ENCODE measurements around the gene TMED8. TPM values are rescaled to one million over a fixed set of nuclear protein-coding genes. Genes with fewer than 3 reads are reported as not detected.

TMED8 gene
- total and polyA plus RNA-seq, 10 of the 15 experiments (the other 5 are each of a cell fraction or from before 2014, with no cell fraction given): 7.3 to 39.1 (median 26.1) TPM

GRCh38 chr14:77319422-77319821 lies 57.5 kb downstream of the TMED8 start:
- H3K9ac ChIP-seq (ENCODE audit: control insufficient read depth, insufficient read depth, low read length): no peak overlapping the region
- H3K27me3 ChIP-seq (replicated peaks in 1 of 2; ENCODE audit: control insufficient read depth in 2 of 2, insufficient read depth in 2 of 2, low read length in 1 of 2): no peaks in the 10 kb centered on the region
- DNase-seq (ENCODE audit: low read depth, low spot score): no peak
- no TSS peak for BruUV-seq (replicated peaks)
- FAIRE-seq: no peak
- peak overlapping the region; percentile 93 for H3K4me2 ChIP-seq (ENCODE audit: control insufficient read depth, insufficient read depth)
- intact Hi-C loops (cut with micrococcal nuclease; ENCODE audit: unreplicated experiment) (loop anchor here (5.0 kb wide), 1 partner anchor 447 kb away; no protein-coding TSS in a partner anchor), in situ Hi-C loops (cut with MboI) (loop anchor here (5.0 kb wide), 2 partner anchors 167 to 452 kb away; no protein-coding TSS in a partner anchor)
- H3K36me3 ChIP-seq (ENCODE audit: control insufficient read depth in 2 of 2, insufficient read depth in 2 of 2, low read length in 1 of 2): no peaks in the 10 kb centered on the region; a peak in 1 of 4 replicates
- RAD21 ChIA-PET (ENCODE audit: unreplicated experiment): interaction anchor here (0.7 to 1.0 kb wide), 2 partner anchors 140 to 222 kb away, joined by 3 read pairs; no protein-coding TSS in a partner anchor
- no peak for ATAC-seq
- H3K79me2 ChIP-seq (ENCODE audit: control insufficient read depth, insufficient read depth, low read length): peaks cover 5% of the 10 kb centered on the region; the same call in 1 of the 2 replicates
- H3K4me1 ChIP-seq (ENCODE audit: control insufficient read depth, insufficient read depth, low read length): peaks cover 4% of the 10 kb centered on the region; the same call in 1 of the 2 replicates
- no peak overlapping the region for H2AFZ ChIP-seq (ENCODE audit: control insufficient read depth, low read depth, low read length)
- no peak overlapping the region for H3K27ac ChIP-seq (ENCODE audit: control insufficient read depth, insufficient read depth)
- TF ChIP-seq SMC3 (IDR thresholded peaks at IDR 0.05; ENCODE audit: borderline replicate concordance, low read length) (no peak), RB1 (IDR thresholded peaks at IDR 0.05; ENCODE audit: borderline replicate concordance) (no peak), ZBTB33 (IDR thresholded peaks at IDR 0.05) (no peak), GABPA (IDR thresholded peaks at IDR 0.05; ENCODE audit: low read depth) (no peak), CHD2 (IDR thresholded peaks at IDR 0.05; ENCODE audit: borderline replicate concordance, low read depth, low read length) (no peak), WRNIP1 (IDR thresholded peaks at IDR 0.05; ENCODE audit: borderline replicate concordance, low read depth, low read length) (no peak), ZNF274 (IDR thresholded peaks at IDR 0.05; ENCODE audit: insufficient read depth, insufficient read length) (no peak), NR2C2 (IDR thresholded peaks at IDR 0.05; ENCODE audit: borderline replicate concordance, control insufficient read depth, insufficient read length, low read depth) (no peak), TCF12 (IDR thresholded peaks at IDR 0.05; ENCODE audit: low read depth, low read length) (no peak), ZNF217 (IDR thresholded peaks at IDR 0.05) (no peak), NFYA (IDR thresholded peaks at IDR 0.05; ENCODE audit: borderline replicate concordance, low read depth, low read length) (no peak), PAX8 (IDR thresholded peaks at IDR 0.05) (no peak), BCL3 (IDR thresholded peaks at IDR 0.05; ENCODE audit: borderline replicate concordance, insufficient read depth, low read depth, low read length, poor library complexity, severe bottlenecking) (no peak), RAD21 (IDR thresholded peaks at IDR 0.05; ENCODE audit: insufficient read depth, low read depth, low read length) (no peak), IRF3 (IDR thresholded peaks at IDR 0.05) (no peak), DPF2 (IDR thresholded peaks at IDR 0.05) (no peak), NBN (IDR thresholded peaks at IDR 0.05) (no peak)
- SMC1A ChIA-PET (ENCODE audit: uncharacterized antibody, unreplicated experiment): interaction anchor here (0.7 to 1.4 kb wide), 6 partner anchors 16 to 235 kb away, joined by 3 to 4 read pairs (median 3); partner anchors contain the start of genes SAMD15 and TMED8
- no peaks in the 10 kb centered on the region for H4K20me1 ChIP-seq (ENCODE audit: control insufficient read depth, insufficient read depth)
- WGBS (ENCODE audit: insufficient coverage, insufficient replicate concordance, low lambda C conversion rate, missing lambda C conversion rate): 72% methylated on average over 5 of the region's 5 CpGs
- no peaks in the 10 kb centered on the region for H3K9me3 ChIP-seq (replicated peaks; ENCODE audit: control insufficient read depth, insufficient read depth, low read length)
- H3K4me3 ChIP-seq: no peak overlapping the region
- POLR2A ChIA-PET: no interaction called here
- CTCF ChIA-PET: interaction anchor here (1.0 to 1.6 kb wide), 5 partner anchors 10 to 220 kb away, joined by 3 to 4 read pairs (median 3); no protein-coding TSS in a partner anchor
